Measurements from ENCODE around the gene TTLL12. TPM values are rescaled to one million over a fixed set of nuclear protein-coding genes. Genes with fewer than 3 reads are reported as not detected.

The TTLL12 gene
- total RNA-seq, 1 experiment from 2014 or later, result 113 TPM

DNA sequence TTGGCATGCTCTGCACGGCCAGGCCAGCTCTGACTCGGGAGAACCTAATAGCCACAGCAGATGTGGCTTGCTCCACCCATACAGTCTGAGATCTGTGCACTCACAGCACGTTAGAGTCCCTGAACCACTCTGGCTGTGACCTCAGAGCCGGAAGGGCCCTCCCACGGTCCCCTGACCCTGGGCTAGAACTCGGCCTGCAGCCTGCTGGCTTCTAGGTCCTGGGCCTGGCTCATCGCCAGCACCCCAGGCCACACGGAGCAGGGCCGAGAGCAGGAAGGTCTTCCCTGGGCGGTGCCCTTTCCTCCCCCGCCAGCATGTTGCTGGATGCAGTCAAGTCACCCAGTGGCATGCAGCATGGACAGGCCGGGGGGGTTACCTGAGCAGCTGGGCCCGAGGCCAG is 35.3 kb upstream of the TTLL12 start:
- Histone ChIP-seq H3K79me2 (ENCODE audit: low read depth) (no peaks in the 10 kb centered on the region), H3K4me2 (no peak overlapping the region), H3K4me3 (no peak overlapping the region), H3K27me3 (ENCODE audit: insufficient read depth, low read depth) (peaks cover 31% of the 10 kb centered on the region; the same call in 1 of the 2 replicates), H3K27ac (no peak overlapping the region), H2AFZ (no peak overlapping the region), H4K20me1 (ENCODE audit: insufficient read depth) (no peaks in the 10 kb centered on the region), H3K4me1 (replicated peaks; ENCODE audit: insufficient read depth) (no peaks in the 10 kb centered on the region), H3K9me3 (ENCODE audit: insufficient read depth, low read depth) (no peaks in the 10 kb centered on the region), H3F3A (ENCODE audit: insufficient read depth, low read depth) (0 out of 2 replicates have a peak, but pooled peaks cover 12% of the 10 kb centered on the region), H3K36me3 (ENCODE audit: low read depth) (no peaks in the 10 kb centered on the region), H3K9me2 (ENCODE audit: insufficient read depth) (no peaks in the 10 kb centered on the region)
- DNase-seq, result peak in 1 of 2 experiments; percentile 34
- ChIA-PET CTCF (no interaction called here), POLR2A (ENCODE audit: unreplicated experiment) (interaction anchor here (0.5 to 0.6 kb wide), 2 partner anchors 92 to 641 kb away, joined by 4 to 19 read pairs; no protein-coding TSS in a partner anchor)
- intact Hi-C loops (cut with micrococcal nuclease; ENCODE audit: unreplicated experiment), result no loop called here
- no TSS peak for BruUV-seq (replicated peaks)
- TF ChIP-seq, protein P1, sequence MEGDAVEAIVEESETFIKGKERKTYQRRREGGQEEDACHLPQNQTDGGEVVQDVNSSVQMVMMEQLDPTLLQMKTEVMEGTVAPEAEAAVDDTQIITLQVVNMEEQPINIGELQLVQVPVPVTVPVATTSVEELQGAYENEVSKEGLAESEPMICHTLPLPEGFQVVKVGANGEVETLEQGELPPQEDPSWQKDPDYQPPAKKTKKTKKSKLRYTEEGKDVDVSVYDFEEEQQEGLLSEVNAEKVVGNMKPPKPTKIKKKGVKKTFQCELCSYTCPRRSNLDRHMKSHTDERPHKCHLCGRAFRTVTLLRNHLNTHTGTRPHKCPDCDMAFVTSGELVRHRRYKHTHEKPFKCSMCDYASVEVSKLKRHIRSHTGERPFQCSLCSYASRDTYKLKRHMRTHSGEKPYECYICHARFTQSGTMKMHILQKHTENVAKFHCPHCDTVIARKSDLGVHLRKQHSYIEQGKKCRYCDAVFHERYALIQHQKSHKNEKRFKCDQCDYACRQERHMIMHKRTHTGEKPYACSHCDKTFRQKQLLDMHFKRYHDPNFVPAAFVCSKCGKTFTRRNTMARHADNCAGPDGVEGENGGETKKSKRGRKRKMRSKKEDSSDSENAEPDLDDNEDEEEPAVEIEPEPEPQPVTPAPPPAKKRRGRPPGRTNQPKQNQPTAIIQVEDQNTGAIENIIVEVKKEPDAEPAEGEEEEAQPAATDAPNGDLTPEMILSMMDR (conservative IDR thresholded peaks at IDR 0.05), result no peak

DNA sequence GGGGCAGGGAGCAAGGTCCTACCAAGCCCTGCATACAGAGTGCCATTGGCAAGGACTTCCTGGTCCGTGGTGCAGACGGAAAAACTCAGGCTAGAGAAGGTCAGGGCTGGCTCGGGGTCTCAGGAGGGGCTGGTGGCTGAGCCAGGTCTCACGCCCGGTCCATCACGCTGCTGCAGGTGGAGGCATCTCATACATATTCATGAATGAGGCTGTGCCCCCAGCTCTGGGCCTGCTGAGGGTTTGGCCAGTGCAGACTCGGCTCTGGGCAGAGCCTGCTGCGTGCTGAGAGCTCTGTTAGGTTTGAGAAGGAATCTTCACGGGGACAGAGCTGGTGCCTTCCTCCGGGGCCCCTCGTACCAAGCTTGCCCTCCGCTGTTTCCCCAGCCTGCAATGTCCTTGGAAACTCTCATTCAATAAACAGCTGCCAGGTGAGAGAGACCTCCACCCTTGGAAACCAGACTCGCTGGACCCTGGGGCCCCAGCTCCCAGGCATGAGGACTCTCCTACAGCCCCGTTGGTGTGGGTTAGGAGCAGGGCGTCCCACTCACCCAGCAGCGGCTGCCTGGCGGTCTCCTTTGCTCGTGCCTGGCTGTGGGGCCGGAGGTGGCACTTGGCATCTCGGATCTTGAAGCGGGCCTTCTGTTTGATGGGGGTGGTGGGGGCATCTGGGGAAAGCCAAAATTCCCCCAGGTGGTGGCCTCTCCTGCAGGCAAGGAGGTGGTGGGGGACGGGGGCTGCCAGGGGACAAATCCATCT is 33.9 kb upstream of the TTLL12 start:
- no peaks in the 10 kb centered on the region for H3K36me3 ChIP-seq (ENCODE audit: low read depth)
- H3K27ac ChIP-seq, result no peak overlapping the region
- no TSS peak for BruUV-seq (replicated peaks)
- 0 out of 2 replicates have a peak, but pooled peaks cover 8% of the 10 kb centered on the region for H3F3A ChIP-seq (ENCODE audit: insufficient read depth, low read depth)
- H3K4me3 ChIP-seq, result no peak overlapping the region
- no peaks in the 10 kb centered on the region for H3K4me1 ChIP-seq (replicated peaks; ENCODE audit: insufficient read depth)
- TF ChIP-seq, protein P1 (conservative IDR thresholded peaks at IDR 0.05), result no peak
- no peak for TF ChIP-seq EZH2 (IDR thresholded peaks at IDR 0.05; ENCODE audit: low read depth)
- H3K4me2 ChIP-seq, result no peak overlapping the region
- no peaks in the 10 kb centered on the region for H4K20me1 ChIP-seq (ENCODE audit: insufficient read depth)
- no peak overlapping the region for H2AFZ ChIP-seq
- intact Hi-C loops (cut with micrococcal nuclease; ENCODE audit: unreplicated experiment), result no loop called here
- no peaks in the 10 kb centered on the region for H3K79me2 ChIP-seq (ENCODE audit: low read depth)
- no peaks in the 10 kb centered on the region for H3K9me3 ChIP-seq (ENCODE audit: insufficient read depth, low read depth)
- ChIA-PET CTCF (no interaction called here), POLR2A (ENCODE audit: unreplicated experiment) (interaction anchor here (0.6 kb wide), 2 partner anchors 43 to 591 kb away, joined by 4 to 9 read pairs; partner anchors contain the start of gene EFCAB6)
- peaks cover 27% of the 10 kb centered on the region; the same call in 1 of the 2 replicates for H3K27me3 ChIP-seq (ENCODE audit: insufficient read depth, low read depth)
- no peaks in the 10 kb centered on the region for H3K9me2 ChIP-seq (ENCODE audit: insufficient read depth)
- no peak for DNase-seq

DNA sequence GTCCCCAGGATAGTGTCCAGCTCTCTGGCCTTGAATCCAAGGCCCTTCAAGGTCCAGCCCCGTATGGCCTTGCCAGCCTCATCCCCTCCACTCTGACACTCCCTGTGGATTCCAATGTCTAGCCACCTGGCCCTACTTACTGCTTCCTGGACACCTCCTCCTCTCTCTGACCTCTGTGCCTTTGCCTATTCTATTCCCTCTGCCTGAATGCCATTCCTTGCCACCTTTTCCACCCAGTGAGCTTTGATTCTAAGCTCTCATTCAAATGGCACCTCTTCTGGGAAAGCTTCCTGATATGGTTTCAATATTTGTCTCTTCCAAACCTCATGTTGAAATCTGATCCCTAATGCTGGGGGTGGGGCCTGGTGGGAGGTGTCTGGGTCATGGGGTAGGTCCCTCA is 31.9 kb upstream of the TTLL12 start:
- intact Hi-C loops (cut with micrococcal nuclease; ENCODE audit: unreplicated experiment), result no loop called here
- Histone ChIP-seq H3F3A (ENCODE audit: insufficient read depth, low read depth) (no peaks in the 10 kb centered on the region), H3K9me3 (ENCODE audit: insufficient read depth, low read depth) (no peaks in the 10 kb centered on the region), H3K4me3 (no peak overlapping the region), H3K4me2 (no peak overlapping the region), H3K79me2 (ENCODE audit: low read depth) (no peaks in the 10 kb centered on the region), H3K9me2 (ENCODE audit: insufficient read depth) (no peaks in the 10 kb centered on the region), H3K27ac (no peak overlapping the region), H3K4me1 (replicated peaks; ENCODE audit: insufficient read depth) (no peaks in the 10 kb centered on the region), H3K27me3 (ENCODE audit: insufficient read depth, low read depth) (peaks cover 27% of the 10 kb centered on the region), H2AFZ (no peak overlapping the region), H3K36me3 (ENCODE audit: low read depth) (no peaks in the 10 kb centered on the region), H4K20me1 (ENCODE audit: insufficient read depth) (no peaks in the 10 kb centered on the region)
- TF ChIP-seq, protein P1 (conservative IDR thresholded peaks at IDR 0.05), result no peak
- no peak for TF ChIP-seq EZH2 (IDR thresholded peaks at IDR 0.05; ENCODE audit: low read depth)
- DNase-seq, result no peak
- POLR2A ChIA-PET (ENCODE audit: unreplicated experiment), result no interaction called here
- no TSS peak for BruUV-seq (replicated peaks)
- CTCF ChIA-PET, result no interaction called here
